Measurements from ENCODE around the gene ATXN1.

- TF ChIP-seq CTCF (IDR thresholded peaks at IDR 0.05; ENCODE audit: insufficient read depth, low read length) (no peak), REST (IDR thresholded peaks at IDR 0.05; ENCODE audit: insufficient replicate concordance, low read depth) (no peak), POLR2AphosphoS5 (IDR thresholded peaks at IDR 0.05; ENCODE audit: low read depth) (no peak)
These were observed 93.8 kb downstream of the ATXN1 start for GRCh38 chr6:16667509-16667908.

Measured in HL-60 (cell line).